HG03045 (cell line): ENCODE measurements around the gene MLEC.
"Not testable (repeated sequence)": the region's sequence is repeated elsewhere in the genome, so short reads cannot be mapped to it uniquely, and the experiment has no call there.

Experiments used
- ATAC-seq: cut with Tn5 transposase; IDR thresholded peaks from one replicate; pipeline ENCODE4 v1.9.1; 2021; ENCODE audit warnings: mild to moderate bottlenecking, moderate library complexity; ENCODE audit not compliant: unreplicated experiment

MLEC gene

GRCh38 chr12:120720234-120720986 is 33.5 kb downstream of the MLEC start:
- no peak for ATAC-seq

DNA sequence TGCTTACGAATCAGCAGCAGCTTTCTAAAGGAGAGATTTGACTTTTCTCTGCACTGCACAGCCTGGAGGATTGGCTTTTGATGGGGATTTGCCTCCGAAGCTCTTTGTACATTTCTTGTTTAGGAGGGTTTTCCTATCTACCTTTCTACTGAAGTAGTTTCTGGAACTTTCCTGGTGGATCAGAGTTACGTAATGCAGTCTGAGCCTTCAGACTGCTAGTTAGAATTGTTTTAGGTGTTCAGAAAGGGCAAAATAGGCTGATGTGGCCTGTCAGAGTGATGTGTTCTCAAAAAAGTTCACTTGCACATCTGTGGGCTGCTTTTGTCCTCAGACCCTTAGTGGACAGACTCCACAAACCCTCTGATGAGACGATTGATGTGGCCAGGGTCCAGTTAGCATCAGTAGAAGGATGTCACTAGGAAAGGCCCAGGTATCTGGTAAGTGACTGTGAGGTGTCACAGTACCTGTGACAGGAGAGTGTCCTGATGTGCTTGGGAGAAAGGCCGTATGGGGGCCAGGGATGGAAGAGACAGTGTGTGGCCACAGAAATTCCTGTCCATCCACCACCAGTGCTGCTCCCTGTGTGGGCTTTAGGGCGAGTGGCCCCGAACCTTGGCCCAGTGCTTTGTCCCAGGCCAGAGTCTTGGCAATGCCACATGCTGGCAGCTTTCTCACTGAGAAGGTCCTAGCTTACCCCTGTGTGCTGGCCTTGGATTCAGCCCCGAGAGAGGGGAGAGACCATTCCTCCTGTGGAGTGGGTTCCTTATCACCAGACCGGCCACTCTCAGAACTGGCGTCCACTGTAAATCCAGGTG is 34.2 kb downstream of the MLEC start:
- ATAC-seq, result no peak

GRCh38 chr12:120721866-120722265 is 34.9 kb downstream of the MLEC start:
- no peak for ATAC-seq

DNA sequence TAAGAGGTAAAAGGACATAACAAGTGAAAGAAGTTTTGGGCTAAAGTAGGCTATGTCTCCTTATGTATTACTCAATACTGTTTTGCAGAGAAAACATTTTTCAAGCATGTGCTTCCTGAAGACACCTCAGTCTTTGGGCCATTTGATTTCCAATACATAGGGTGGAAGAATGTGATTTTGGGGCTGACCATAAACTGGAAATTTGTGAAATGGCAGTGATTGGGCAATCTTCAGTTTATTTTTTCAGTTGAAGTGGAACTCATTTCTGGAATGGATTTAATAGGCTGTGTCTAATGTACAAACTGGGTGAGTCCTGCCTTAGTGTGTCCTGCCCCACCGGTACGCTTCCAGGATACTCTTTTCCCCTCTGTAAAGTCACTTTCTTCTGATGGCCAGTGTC is 35.8 kb downstream of the MLEC start:
- no peak for ATAC-seq

DNA sequence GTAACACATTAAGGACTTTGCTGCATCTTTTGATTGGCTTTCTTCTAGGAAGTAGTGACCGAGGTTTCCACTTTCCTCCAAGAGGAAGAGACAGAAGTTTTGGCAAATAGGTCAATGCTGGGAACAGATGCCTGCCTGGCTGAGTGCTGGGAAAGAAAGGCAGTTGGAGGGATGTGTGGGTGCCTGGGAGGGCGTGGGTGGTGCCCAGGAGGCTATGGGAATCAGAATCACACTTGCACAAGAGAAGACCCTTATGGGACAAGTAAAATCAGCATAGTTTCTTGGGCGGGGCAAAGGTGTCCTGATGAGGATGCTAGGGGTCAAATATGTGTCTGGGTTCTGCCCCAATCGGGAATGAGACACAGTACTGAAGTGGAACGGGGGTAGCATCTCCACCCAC is 37.8 kb downstream of the MLEC start:
- no peak for ATAC-seq

DNA sequence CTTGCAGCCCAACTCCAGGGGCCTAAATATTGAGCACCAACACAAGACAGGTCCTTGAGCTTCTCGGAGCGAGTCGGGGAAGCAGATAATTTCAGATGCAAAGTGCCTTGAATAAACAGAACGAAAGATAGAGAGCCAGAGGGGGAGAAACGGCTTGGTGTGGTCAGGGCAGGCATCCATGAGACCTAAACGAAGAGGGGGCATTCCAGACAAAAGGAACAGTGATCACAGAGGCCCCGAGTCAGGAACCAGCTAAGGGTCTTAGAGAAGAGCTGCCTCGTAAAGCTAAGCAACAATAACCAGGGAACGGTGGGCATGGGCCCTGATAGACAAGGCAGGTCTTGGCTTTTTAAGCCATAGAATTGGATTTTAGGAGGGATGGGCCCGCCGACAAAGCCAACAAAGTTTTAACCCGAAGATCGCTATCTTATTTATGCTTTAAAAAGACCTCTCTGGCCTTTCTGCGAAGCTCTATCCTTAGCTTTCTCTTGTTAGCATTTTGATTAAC is 38.3 kb downstream of the MLEC start:
- no peak for ATAC-seq

DNA sequence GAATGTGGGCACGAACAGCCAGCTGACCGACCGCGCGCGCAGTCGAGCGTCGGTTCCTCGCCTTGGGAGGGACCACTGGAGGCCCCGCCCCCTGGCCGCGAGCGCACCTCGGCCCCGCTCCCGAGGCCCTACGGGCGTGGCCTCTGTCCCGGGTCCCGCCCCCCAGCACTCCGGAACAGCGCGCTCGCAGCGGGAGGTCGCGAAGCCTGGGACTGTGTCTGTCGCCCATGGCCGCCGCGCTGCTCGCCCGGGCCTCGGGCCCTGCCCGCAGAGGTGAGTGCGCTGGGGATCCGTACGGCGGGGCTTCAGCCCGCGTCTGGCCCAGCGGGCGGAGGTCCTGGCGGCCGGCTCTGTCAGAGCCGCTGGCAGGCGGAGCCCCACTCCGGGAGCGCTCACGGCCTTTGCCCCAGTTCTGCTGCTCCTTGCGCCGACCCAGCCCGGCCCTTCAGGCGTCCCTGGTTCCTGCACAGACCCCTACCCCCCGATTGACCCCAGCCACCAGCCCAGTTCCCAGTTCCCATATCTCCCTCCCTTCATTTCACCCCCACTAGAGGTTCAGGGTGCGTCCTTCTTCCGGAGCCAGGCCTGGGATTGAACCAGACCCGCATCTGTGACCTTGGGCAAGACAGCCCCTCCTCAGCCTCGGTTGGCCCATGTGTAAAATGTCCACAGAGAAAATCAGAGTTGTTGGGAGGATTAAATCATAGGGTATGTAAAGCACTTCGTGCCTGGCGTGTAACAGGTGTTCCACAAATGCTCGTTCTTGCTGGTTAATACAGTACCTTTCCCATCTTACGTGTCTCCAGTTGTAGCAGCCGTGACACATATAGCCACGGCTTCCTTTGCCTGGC is 38.9 kb downstream of the MLEC start, which contains the start of gene ACADS:
TSS of gene ACADS (plus strand) at position 168 of the 851 bp plus-strand sequence. CDS start at position 228, 60 bp downstream.
- ATAC-seq, result peak; percentile 98

GRCh38 chr12:120726510-120726793 is 39.5 kb downstream of the MLEC start:
- ATAC-seq, result no peak

DNA sequence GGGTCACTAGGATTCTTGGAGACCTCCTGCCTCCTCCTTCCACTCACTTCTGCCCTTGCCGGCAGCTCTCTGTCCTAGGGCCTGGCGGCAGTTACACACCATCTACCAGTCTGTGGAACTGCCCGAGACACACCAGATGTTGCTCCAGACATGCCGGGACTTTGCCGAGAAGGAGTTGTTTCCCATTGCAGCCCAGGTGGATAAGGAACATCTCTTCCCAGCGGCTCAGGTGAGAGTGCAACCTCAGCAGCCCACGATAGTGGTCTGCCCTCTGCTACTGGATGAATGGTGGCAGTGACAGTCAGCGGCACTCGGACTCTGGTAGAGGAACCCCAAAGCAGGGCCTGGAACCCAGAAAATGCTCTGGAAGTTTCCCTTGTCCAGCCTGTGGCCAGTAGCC is 40.0 kb downstream of the MLEC start:
- no peak for ATAC-seq

- not testable (repeated sequence) for ATAC-seq
Observed at GRCh38 chr12:120732198-120732597, 45.2 kb downstream of the MLEC start.

DNA sequence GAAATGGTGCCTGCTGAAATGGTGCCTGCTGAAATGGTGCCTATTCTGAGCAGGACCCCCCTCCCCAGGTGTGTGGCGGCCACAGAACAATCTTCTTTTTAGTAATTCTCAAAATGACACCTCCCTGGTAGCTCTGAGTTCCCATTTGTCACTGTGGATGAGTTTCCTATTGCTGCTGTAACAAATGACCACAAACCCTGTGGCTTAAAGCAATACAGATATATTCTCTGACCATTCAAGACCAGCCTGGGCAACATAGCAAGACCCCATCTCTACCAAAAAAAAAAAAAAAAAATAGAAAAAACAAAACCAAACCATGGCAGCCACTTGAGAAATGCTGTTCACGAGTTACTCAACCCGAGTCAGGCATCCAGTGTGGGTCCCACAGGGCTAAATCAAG is 46.6 kb downstream of the MLEC start:
- no peak for ATAC-seq

DNA sequence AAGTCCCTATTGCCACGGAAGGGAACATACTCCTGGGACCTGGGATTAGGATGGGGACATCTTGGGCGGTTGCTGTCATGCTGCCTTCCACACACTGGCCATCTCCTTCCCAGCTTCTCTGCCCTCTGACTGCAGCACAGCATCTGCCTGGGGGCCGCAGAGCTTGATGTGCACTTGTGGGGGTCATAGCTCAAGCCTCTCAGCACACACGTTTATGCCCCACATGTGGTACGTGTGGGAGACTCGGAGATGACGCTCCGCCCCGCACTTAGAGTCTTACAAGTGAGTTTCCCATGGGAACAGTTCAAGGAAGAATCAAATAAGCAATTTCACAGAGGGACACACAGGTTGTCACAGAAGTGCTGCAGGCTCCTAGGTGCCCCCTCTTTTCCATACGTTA is 47.3 kb downstream of the MLEC start:
- ATAC-seq, result no peak

- no peak for ATAC-seq
Observed at GRCh38 chr12:120735181-120735580, 48.2 kb downstream of the MLEC start.

DNA sequence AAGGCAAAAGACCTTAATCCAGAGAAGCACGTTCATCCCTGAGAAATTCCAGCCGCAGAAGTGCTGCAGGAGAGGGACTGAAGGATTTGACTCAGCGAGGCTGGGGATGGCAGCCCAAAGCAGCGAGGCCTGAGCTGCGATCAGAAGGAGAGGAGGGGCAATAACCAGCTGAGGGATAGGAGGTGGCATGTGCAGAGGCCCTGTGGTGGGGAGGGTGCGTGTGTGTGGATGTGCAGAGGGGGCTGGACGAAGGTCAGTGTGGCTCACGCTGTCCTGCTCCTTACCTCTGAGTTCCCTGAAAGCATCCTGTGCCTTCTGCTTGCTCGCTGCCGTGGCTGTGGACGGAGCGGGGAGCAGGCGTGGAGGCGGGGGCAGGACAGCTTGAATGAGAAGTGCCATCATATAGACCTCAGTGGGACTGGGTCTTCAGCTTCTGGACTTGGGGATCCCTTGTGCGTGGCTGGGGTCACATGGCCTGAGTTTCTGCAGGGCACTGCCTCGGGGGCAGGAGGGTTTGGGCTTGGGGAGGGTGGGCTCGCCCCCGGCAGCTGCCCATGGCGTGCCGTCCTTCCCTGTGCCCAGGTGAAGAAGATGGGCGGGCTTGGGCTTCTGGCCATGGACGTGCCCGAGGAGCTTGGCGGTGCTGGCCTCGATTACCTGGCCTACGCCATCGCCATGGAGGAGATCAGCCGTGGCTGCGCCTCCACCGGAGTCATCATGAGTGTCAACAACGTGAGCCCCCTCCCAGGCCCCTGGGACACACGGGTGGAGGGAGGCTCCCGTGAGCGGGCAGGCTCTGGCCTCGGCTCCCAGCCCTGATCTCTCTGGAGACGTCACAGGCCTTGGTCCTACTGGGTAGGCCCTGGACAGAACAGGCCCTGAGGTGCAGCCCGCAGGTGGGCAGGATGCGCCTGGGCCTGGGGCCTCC is 49.7 kb downstream of the MLEC start:
- ATAC-seq, result no peak

DNA sequence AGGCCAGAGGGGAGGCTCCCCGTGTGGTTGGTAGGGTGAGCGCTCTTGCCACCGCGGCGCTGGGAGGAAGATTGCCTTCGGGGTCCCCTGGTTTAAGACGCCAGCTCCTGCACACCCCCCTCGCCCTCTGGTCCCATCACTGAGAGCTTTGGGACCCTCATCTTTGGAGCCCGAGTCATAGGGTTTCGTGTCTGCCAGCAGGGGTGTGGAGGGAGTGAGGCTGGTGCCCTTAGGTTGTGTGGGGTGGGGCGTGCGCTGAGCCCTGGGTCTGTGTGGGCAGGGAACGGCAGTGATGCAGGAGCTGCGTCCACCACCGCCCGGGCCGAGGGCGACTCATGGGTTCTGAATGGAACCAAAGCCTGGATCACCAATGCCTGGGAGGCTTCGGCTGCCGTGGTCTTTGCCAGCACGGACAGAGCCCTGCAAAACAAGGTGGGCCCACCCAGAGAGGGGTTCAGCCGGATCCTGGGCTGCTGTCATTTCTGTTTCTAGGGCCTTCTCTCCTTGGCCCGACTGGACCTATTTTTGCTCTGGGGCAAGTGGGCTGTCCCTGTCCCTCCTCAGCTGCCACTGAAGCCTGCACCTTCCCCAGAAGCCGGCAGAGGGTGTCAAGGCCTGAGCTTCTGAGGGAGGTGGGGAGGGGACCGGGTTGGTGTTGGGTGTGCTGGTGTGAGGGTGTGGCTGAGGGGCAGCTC is 50.8 kb downstream of the MLEC start:
- ATAC-seq, result no peak

DNA sequence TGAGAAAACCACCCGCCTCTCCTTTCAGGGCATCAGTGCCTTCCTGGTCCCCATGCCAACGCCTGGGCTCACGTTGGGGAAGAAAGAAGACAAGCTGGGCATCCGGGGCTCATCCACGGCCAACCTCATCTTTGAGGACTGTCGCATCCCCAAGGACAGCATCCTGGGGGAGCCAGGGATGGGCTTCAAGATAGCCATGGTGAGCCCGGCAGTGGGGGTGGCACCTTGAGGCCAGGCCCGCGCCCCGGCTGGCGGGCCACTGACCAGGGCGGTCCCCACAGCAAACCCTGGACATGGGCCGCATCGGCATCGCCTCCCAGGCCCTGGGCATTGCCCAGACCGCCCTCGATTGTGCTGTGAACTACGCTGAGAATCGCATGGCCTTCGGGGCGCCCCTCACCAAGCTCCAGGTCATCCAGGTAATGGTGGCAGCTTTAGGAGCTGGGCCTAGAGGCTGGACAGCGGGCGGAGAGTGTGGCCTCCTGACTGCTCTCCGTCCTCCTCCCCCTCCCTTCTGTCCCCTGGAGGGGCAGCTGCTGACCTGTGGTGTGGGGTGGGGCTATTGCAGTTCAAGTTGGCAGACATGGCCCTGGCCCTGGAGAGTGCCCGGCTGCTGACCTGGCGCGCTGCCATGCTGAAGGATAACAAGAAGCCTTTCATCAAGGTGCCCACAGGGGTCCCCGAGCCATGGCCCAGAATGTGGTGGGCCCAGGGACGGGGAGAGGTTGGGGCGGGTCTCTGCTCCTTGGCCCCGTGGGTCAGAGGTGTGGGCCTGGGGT is 51.5 kb downstream of the MLEC start:
- ATAC-seq, result no peak

DNA sequence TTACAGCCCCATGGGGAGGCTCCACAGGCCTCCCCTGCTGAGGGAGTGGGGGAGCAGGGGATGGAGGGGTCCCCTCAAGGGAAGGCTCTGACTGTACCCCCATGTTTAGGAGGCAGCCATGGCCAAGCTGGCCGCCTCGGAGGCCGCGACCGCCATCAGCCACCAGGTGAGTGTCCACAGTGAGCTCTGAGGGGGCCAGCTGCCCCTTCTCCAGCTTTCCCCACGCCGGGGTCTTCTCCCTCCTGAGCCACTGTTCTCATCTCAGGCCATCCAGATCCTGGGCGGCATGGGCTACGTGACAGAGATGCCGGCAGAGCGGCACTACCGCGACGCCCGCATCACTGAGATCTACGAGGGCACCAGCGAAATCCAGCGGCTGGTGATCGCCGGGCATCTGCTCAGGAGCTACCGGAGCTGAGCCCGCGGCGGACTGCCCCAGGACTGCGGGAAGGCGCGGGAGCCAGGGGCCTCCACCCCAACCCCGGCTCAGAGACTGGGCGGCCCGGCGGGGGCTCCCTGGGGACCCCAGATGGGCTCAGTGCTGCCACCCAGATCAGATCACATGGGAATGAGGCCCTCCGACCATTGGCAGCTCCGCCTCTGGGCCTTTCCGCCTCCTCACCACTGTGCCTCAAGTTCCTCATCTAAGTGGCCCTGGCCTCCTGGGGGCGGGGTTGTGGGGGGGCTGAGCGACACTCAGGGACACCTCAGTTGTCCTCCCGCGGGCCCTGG is 52.2 kb downstream of the MLEC start:
- ATAC-seq, result no peak
